Peyer's patch (tissue), 4 donors: ENCODE measurements around the gene OR2T2.
"Not testable (repeated sequence)": the region's sequence is repeated elsewhere in the genome, so short reads cannot be mapped to it uniquely, and the experiment has no call there.

Source experiments
- CTCF ChIP-seq, 6 experiments: fragments of 450-650 bp in 4 of 6; fragments of 200-600 bp in 2 of 6; sonication (generic) in 1 of 6; IDR thresholded peaks; one replicate each; pipeline ENCODE4 v1.5.1; 2017 to 2019; ENCODE audit warnings: antibody characterized with exemption in 6 of 6, mild to moderate bottlenecking in 3 of 6, moderate library complexity in 1 of 6
- POLR2A ChIP-seq, 2 donors: fragments of 450-650 bp; IDR thresholded peaks; one replicate each; pipeline ENCODE4 v1.5.1; 2017; ENCODE audit warnings: antibody characterized with exemption in 2 of 2, mild to moderate bottlenecking in 2 of 2, moderate library complexity in 2 of 2

GRCh38 chr1:248449821-248450465, 4.5 kb downstream of the OR2T2 start:
- not testable (repeated sequence) for TF ChIP-seq CTCF, POLR2A (IDR thresholded peaks at IDR 0.05)
